ENCODE measurements around the gene FLRT3. TPM values are rescaled to one million over a fixed set of nuclear protein-coding genes. Genes with fewer than 3 reads are reported as not detected.

FLRT3 gene
- total and polyA plus RNA-seq, 2 experiments from 2014 or later: 0.17 to 0.45 TPM

DNA sequence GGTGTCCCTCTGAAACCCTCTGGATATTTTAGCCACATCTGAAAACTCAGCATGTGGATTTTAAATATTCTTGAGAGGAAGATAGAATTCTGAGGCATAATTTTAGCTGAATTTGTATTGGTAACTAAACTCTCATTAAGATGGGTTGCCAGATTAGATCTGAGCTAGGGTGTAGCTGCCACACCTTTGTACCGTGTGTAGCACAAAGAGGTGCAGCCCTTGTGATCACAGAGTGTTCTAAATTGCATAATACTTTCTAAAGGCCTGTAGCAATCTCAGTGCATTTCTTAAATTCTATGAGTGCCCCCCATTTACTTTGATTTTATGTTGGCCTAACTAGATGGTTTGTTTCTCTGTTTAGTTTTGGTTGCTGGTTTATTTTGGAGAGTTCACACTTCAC, 53.0 kb downstream of the FLRT3 start:
- H3F3A ChIP-seq (replicated peaks; ENCODE audit: low read depth): no peaks in the 10 kb centered on the region
- Mint-ChIP-seq H3K36me3 (ENCODE audit: low read depth) (no peaks in the 10 kb centered on the region), H3K9me3 (no peaks in the 10 kb centered on the region), H3K27ac (no peak overlapping the region), H3K4me1 (no peaks in the 10 kb centered on the region), H3K4me3 (no peak overlapping the region), H3K27me3 (ENCODE audit: insufficient read depth, low read depth, poor library complexity) (no peaks in the 10 kb centered on the region)
- ATAC-seq (no peak), DNase-seq (ENCODE audit: low spot score) (no peak)
- no peaks in the 10 kb centered on the region for H3K9me2 ChIP-seq (ENCODE audit: insufficient read depth)
- H4K20me1 ChIP-seq (replicated peaks; ENCODE audit: insufficient read depth): no peaks in the 10 kb centered on the region
- H3K4me2 ChIP-seq: no peak overlapping the region
- no peak overlapping the region for H2AFZ ChIP-seq
- TF ChIP-seq, protein P1, sequence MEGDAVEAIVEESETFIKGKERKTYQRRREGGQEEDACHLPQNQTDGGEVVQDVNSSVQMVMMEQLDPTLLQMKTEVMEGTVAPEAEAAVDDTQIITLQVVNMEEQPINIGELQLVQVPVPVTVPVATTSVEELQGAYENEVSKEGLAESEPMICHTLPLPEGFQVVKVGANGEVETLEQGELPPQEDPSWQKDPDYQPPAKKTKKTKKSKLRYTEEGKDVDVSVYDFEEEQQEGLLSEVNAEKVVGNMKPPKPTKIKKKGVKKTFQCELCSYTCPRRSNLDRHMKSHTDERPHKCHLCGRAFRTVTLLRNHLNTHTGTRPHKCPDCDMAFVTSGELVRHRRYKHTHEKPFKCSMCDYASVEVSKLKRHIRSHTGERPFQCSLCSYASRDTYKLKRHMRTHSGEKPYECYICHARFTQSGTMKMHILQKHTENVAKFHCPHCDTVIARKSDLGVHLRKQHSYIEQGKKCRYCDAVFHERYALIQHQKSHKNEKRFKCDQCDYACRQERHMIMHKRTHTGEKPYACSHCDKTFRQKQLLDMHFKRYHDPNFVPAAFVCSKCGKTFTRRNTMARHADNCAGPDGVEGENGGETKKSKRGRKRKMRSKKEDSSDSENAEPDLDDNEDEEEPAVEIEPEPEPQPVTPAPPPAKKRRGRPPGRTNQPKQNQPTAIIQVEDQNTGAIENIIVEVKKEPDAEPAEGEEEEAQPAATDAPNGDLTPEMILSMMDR (conservative IDR thresholded peaks at IDR 0.05; ENCODE audit: low read depth in 2 of 2): no peak
- TF ChIP-seq ZNF114 (CRISPR knock-in tag; IDR thresholded peaks at IDR 0.05): no peak
- no peak for TF ChIP-seq ZNF331 (CRISPR knock-in tag; IDR thresholded peaks at IDR 0.05; ENCODE audit: low read depth)
- no peaks in the 10 kb centered on the region for H3K79me2 ChIP-seq (replicated peaks; ENCODE audit: insufficient read depth)
- no peaks in the 10 kb centered on the region for H3K4me1 ChIP-seq (ENCODE audit: insufficient read depth)
- H3K27ac ChIP-seq (ENCODE audit: low read depth): no peak overlapping the region
- H3K27me3 ChIP-seq (ENCODE audit: insufficient read depth): no peaks in the 10 kb centered on the region
- H3K4me3 ChIP-seq: no peak overlapping the region
- no peaks in the 10 kb centered on the region for H3K36me3 ChIP-seq (ENCODE audit: insufficient read depth)

DNA sequence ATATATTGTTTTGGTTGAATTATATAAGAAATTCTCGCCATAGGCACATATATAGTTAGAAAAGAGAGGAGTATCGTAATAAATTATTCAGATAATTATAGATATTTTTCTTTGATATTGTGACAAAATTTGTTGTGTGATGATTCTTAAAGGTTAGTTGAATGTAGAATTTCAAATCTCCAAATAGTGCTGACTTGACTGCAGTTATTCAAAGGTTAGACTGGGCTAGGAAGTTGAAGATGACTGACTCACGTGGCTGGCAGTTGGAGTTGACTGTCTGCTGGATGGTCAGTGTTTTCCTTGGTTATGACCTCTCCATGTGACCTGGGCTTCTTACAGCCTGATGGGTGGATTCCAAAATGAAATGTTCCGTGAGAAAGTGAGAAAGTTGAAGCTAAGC, 55.3 kb downstream of the FLRT3 start:
- no peaks in the 10 kb centered on the region for H3K27me3 Mint-ChIP-seq (ENCODE audit: insufficient read depth, low read depth, poor library complexity)
- H3K9me2 ChIP-seq (ENCODE audit: insufficient read depth): no peaks in the 10 kb centered on the region
- H3K36me3 ChIP-seq (ENCODE audit: insufficient read depth): no peaks in the 10 kb centered on the region
- H3F3A ChIP-seq (replicated peaks; ENCODE audit: low read depth): no peaks in the 10 kb centered on the region
- no peak overlapping the region for H3K4me3 ChIP-seq
- no peak overlapping the region for H3K4me3 Mint-ChIP-seq
- no peak for TF ChIP-seq EZH2phosphoT487 (IDR thresholded peaks at IDR 0.05; ENCODE audit: unreplicated experiment)
- TF ChIP-seq, protein P1 (conservative IDR thresholded peaks at IDR 0.05; ENCODE audit: low read depth in 2 of 2): no peak
- no peak for TF ChIP-seq ZNF114 (CRISPR knock-in tag; IDR thresholded peaks at IDR 0.05)
- no peak for TF ChIP-seq CREB1 (CRISPR knock-in tag; IDR thresholded peaks at IDR 0.05; ENCODE audit: low read depth)
- ATAC-seq (no peak), DNase-seq (ENCODE audit: low spot score) (no peak)
- no peaks in the 10 kb centered on the region for H3K27me3 ChIP-seq (ENCODE audit: insufficient read depth)
- H3K4me1 Mint-ChIP-seq: no peaks in the 10 kb centered on the region
- no peaks in the 10 kb centered on the region for H3K9me3 Mint-ChIP-seq
- no peaks in the 10 kb centered on the region for H3K36me3 Mint-ChIP-seq (ENCODE audit: low read depth)
- H2AFZ ChIP-seq: no peak overlapping the region
- H3K27ac ChIP-seq (ENCODE audit: low read depth): no peak overlapping the region
- H3K4me1 ChIP-seq (ENCODE audit: insufficient read depth): no peaks in the 10 kb centered on the region
- H3K4me2 ChIP-seq: no peak overlapping the region
- H4K20me1 ChIP-seq (replicated peaks; ENCODE audit: insufficient read depth): no peaks in the 10 kb centered on the region
- no peak overlapping the region for H3K27ac Mint-ChIP-seq
- no peaks in the 10 kb centered on the region for H3K79me2 ChIP-seq (replicated peaks; ENCODE audit: insufficient read depth)

Small RNA genes lying within 50 kb of the gene (small RNA-seq; reads per million reads assigned to genes)
- not detected for gene RNU6-228P (ENCODE audit: low replicate concordance)
